NB4 (cell line): Measurements from ENCODE around the gene INS.

Experiments
- DNase-seq: peaks from one replicate; pipeline ENCODE4 v3.0.0; 2010; ENCODE audit warnings: low read depth
- H3K4me3 ChIP-seq: one replicate; pipeline ENCODE4 v1.5.1; 2011; ENCODE audit warnings: mild to moderate bottlenecking, low read depth, low read length, moderate library complexity
- MYC ChIP-seq: IDR thresholded peaks from 2 replicates; pipeline ENCODE4 v1.6.1; 2011; ENCODE audit warnings: low read depth, low read length
- POLR2A ChIP-seq: IDR thresholded peaks from 2 replicates; pipeline ENCODE4 v1.6.1; 2011; ENCODE audit warnings: mild to moderate bottlenecking; ENCODE audit not compliant: insufficient read length; ENCODE audit errors: extremely low read depth
- TF ChIP-seq, protein P1 (sequence below): IDR thresholded peaks from 2 replicates; pipeline ENCODE4 v1.6.1; 2011; ENCODE audit warnings: low read depth, low read length
- TF ChIP-seq, protein P2 (sequence below): IDR thresholded peaks from one replicate; pipeline ENCODE4 v1.5.1; 2012; ENCODE audit warnings: low read depth, low read length

INS gene

DNA sequence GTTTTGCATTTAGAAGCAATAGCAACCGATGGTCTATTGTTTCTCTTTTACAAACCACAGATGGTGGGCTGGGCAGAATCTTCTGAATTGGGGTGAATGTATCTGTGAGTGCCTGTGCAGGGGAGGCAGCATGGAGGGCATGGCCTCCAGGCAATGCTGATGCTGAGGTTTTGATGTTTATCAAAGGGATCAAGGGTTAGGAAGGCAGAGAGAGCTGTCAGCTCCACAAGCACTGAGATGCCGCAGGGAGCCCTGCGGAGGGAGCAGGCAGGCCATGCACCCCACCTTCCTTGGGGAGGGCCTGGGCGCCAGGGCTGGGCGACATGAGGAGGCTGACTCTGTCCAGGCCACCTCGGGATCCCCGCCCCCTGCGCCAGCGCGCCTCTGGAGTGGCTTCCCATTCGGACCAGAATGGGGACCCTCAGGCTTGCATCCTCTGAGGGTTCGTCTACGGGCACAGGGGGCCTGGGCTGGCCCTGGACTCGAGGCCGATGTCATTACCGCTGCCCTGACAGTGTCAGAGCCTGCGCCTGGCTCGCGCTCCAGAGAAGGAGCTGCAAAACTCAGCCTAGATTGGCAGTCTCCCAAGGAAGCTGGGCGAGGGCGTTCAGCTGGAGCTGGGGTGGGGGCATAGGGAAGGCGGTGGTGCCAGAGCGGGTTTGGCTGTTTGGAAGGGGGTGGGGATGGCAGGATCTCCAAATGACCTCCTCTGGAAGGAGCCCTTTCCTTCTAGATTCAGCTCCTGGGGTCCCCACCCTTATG lies 24.5 kb upstream of the INS start:
- TF ChIP-seq, protein P1, sequence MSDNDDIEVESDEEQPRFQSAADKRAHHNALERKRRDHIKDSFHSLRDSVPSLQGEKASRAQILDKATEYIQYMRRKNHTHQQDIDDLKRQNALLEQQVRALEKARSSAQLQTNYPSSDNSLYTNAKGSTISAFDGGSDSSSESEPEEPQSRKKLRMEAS = no peak
- no peak for TF ChIP-seq MYC
- no peak for TF ChIP-seq POLR2A
- TF ChIP-seq, protein P2, sequence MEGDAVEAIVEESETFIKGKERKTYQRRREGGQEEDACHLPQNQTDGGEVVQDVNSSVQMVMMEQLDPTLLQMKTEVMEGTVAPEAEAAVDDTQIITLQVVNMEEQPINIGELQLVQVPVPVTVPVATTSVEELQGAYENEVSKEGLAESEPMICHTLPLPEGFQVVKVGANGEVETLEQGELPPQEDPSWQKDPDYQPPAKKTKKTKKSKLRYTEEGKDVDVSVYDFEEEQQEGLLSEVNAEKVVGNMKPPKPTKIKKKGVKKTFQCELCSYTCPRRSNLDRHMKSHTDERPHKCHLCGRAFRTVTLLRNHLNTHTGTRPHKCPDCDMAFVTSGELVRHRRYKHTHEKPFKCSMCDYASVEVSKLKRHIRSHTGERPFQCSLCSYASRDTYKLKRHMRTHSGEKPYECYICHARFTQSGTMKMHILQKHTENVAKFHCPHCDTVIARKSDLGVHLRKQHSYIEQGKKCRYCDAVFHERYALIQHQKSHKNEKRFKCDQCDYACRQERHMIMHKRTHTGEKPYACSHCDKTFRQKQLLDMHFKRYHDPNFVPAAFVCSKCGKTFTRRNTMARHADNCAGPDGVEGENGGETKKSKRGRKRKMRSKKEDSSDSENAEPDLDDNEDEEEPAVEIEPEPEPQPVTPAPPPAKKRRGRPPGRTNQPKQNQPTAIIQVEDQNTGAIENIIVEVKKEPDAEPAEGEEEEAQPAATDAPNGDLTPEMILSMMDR = no peak
- DNase-seq = no peak
- no peak overlapping the region for H3K4me3 ChIP-seq

DNA sequence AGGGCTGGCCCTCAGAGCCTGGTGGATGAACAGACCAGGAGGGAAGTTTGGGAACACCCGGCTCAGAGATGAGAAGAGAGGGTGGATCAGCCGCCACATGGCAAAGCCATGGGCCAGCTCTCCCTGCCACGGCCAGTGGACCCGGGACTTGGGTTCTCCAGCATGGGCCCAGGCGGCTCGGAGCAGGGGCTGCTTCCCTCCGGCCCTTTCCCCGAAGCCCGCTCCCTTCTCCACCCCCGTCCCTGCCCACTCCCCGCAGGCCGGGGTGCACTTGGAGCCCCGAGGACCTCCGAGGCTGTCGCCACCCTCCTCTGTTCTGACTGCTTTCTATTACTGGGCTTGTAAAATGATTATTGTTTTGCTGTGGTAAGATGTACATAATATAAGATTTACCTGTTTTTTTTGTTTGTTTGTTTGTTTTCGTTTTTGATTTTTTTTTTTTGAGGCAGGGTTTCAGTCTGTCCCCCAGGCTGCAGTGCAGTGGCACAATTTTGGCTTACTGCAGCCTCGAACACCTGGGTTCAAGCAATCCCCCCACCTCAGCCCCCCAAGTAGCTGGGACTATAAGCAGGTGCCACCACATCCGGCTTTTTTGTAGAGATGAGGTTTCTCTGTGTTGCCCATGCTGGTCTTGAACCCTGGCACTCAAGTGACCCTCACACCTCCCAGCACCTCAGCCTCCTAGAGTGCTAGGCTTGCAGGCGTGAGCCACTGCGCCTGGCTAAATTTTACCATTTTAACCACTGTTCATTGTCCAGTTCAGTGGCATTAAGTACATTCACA lies 21.9 kb upstream of the INS start:
- no peak for DNase-seq
- TF ChIP-seq, protein P2 = no peak
- TF ChIP-seq, protein P1 = no peak

DNA sequence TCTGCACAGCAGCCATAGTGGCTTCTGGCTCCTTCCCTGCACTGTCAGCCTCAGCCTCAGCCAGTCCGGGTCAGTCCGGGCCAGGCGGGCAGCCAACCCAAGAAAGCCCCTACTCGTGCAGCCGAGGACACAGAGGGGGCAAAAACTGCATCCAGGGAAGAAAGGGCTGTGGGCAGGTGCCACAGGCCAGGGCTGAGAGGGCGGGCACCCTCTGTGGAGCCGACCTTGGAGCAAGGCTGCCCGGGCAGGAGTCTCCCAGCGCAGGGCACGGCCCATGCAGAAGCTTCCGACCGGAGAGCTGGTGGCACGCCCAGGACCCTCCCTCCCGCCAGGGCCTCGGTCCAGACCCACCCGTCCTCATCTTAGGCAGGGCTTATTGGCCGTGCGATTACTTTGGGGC lies 21.1 kb upstream of the INS start:
- no peak overlapping the region for H3K4me3 ChIP-seq
- DNase-seq = no peak
- TF ChIP-seq, protein P1 = no peak
- TF ChIP-seq POLR2A (no peak), MYC (no peak)
- TF ChIP-seq, protein P2 = no peak

More for the DNA sequence above, 21.9 kb upstream of the INS start:
- no peak overlapping the region for H3K4me3 ChIP-seq

DNA sequence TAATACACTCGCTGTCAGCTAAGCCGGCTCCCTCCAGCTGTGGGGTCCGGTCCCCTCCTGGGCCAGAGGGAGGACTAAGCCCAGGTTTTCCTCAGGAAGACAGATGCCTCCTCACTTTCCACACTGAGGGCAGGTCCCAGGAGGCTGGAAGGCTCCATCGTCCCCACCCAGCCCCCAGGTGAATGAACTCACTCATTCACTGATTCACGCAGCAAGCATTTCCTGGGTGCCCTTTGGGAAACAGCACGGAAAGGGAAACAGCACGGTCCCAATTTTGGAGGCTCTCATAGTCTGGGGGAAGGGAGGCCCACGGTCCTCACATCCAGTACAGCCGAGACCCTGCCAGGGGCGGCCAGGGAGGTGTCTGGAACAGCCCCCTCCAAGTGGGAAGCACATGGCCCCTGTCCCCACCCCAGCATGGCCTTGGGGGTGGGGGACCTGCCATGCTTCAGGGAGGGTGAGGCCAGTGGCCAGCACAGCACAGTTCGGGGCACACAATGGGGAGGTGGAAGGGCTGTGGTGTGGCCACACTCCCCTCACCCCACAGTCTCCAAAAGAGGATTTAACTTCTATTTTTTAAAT lies 19.9 kb upstream of the INS start:
- TF ChIP-seq POLR2A (no peak), MYC (no peak)
- TF ChIP-seq, protein P1 = no peak
- TF ChIP-seq, protein P2 = no peak
- no peak overlapping the region for H3K4me3 ChIP-seq
- no peak for DNase-seq

DNA sequence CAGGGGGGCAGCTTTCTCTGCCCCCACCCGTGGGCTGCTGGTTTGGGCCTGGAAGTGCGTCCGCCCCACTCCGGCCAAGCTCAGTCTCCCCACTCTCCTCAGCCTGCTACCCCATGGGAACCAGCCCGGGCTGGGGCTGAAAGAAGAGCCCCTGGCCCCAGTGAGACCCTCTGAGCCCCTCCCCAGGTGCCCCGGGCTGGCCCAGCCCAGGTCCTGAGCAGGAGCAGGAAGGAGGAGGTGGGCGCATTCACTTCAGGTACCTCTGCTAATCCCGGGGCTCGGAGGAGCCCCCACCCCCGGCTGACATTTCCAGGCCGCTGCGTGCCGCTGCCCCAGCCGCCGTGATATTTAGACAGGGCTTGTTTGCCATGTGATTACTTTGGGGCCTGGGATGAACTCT lies 19.3 kb upstream of the INS start:
- TF ChIP-seq POLR2A (no peak), MYC (no peak)
- TF ChIP-seq, protein P1 = no peak
- TF ChIP-seq, protein P2 = no peak
- no peak overlapping the region for H3K4me3 ChIP-seq
- no peak for DNase-seq
